HG02981 (cell line): ENCODE measurements around the gene PSMA6.
"Not testable (repeated sequence)": the region's sequence is repeated elsewhere in the genome, so short reads cannot be mapped to it uniquely, and the experiment has no call there.

Source experiments
- ATAC-seq: cut with Tn5 transposase; IDR thresholded peaks from one replicate; pipeline ENCODE4 v1.9.1; 2021; ENCODE audit warnings: mild to moderate bottlenecking, moderate library complexity; ENCODE audit not compliant: unreplicated experiment

PSMA6 gene

DNA sequence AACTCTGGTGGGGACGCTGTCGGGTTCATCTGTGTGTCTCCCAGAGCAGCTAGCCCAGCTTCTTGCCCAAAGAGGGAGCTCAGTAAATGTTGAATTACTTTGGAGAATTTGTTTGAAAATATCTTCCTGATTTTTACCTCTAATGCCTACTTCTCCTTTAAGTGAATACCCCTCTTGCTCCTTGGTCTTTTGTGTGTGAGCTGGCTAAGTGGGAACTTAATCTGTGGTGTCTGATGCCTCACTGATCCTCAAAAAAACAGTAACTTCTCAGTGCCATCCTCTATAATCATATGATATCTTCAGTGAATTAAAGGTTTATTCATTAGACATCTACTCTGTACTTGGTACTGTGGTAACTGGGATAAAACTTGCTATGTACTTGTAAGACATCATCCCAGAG lies 7.7 kb upstream of the PSMA6 start:
- ATAC-seq: no peak

GRCh38 chr14:35285168-35286002 lies 6.8 kb upstream of the PSMA6 start:
- peak; percentile 69 for ATAC-seq

DNA sequence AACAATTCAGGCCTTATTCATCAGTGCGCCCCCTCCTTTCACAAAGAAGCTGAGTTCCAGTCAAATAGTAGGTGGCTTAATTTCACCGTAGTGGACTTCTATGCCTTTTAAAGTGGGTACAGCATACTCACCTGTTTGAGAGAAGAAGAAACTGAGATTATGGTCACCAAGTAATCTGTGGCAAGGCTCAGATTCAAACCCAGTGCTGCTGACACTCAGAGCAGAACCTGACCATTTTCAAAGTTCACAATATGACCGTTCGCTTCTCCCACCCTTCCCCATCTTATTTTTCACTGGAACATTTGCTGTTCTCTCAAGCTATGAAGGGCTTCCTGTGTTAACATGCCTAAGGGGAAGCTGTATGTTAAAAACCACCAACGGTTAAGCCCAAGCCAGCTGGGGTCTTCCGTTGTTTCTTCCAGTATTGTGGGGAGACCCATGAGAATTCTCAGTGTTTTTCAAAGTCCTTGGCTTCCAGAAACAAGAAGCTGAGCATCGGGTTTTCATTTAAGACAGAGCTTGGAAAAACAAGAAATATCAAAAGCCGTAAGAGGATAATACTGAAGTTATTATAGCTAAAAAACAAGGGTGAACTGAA lies 6.1 kb upstream of the PSMA6 start:
- peak; percentile 6 for ATAC-seq

DNA sequence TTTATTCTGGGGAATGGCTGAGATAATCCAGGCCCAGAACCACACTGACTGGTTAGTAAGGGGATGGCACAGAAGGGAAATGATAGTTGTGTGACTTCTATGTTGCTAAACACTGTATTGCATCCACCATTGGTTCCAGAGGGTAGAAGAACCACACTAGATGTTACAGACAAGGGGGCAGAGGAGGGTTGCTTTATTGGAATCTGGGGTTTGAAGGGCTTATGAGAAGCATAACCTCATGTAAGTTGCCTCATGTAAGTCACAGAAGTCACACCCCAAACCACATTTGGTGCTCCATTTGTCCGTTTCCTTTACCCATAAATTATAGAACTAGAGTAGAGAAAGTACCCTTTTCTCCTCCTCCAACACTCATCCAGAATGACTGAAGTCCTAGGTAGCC lies 5.5 kb upstream of the PSMA6 start:
- ATAC-seq: no peak

DNA sequence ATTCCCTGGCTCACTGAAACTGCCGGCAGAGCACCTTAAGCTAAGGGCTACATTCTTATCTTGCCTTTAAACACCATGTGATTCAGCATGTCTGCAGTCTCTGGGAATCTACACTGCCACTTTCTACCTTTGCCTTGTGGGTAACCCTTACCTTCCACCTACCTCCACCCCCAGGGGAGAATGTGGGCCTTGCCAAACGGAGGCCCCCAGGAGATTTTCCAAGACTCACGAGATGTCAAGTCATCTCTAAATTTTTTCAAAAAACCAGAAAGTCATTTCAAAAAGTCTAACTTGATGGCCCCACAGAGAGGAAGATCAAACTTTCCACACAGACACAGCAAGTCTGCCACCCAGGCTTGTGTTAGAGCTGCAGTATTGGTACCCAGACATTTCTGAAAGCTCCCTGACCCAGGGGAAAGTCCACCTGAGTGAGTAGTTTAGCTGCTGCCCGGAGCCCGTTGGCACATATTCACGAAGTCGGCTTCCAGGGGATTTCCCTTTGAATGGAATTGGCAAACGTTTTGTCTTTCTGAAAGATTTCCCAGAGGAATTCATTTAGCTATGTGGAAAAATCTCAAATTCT lies 4.7 kb upstream of the PSMA6 start:
- ATAC-seq: no peak

GRCh38 chr14:35289623-35290022 lies 2.6 kb upstream of the PSMA6 start:
- ATAC-seq: no peak

DNA sequence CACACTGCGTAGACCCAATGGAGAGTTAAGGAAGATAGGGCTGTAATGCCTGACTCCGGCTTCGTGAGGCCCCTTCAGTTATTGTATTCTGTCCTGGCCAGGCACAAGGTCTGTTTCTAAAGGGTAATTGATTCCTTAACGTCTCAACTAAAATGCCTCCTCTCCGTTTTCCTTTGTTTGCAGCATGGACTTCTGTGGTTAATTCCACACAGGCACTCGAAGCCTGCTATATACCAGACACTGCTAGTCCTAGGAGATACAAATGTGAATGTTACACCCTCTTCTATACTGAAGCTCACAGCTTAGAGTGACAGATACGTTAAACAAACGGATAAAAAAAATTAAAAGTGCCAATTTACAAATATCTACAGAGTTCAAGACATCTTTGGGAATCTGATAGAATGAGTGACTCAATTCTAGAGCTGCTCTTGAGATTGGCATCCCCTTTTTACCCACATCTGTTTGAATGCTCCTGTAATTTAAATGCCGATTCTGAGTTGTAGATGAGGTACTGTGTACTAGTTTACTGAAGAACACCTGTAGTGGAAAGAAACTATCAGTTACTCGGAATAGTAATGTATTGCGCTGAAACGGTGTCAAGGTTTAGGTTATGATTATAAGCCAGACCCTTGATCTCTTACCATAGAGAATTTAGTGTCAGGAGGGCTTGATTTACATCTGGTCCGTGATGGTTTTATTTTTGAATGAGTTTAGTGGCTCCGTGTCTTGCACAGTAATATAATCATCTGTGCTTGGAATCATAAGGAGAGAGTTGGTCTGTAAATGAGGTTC lies 784 bp downstream of the PSMA6 start:
- ATAC-seq: peak; percentile 4

DNA sequence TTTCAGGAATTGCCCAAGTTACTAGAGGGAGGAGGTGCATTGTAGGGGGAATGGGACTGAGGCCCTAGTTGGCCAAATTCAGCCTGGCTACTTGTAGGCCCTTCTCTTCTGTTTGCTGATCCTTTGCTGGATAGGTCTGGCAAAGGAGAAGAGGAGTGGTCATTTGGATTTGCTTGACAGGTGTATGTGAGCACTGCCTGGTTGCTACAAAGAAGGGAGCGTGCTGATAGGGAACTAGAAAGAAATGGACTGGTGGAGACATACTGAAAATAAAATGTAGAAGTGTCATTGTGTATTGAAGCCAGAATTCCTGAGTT lies 3.6 kb downstream of the PSMA6 start:
- no peak for ATAC-seq

DNA sequence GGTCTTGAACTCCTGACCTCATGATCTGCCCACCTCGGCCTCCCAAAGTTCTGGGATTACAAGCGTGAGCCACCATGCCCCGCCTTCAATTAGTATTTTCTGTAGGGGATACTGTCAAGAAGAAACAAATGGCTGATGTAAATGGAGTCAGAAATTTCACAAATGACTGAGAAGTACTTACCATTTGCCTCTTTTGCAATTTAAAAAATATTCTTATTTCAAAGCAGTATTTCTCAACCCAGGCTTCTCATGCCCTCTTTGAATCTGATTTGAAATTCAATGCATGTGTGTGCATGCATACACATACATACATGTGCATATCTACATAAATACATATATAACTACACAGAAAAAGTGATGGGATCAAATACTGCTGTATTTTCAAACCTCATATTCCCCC lies 4.4 kb downstream of the PSMA6 start:
- ATAC-seq: no peak

- no peak for ATAC-seq
Observed at GRCh38 chr14:35297706-35298105, 5.5 kb downstream of the PSMA6 start.

DNA sequence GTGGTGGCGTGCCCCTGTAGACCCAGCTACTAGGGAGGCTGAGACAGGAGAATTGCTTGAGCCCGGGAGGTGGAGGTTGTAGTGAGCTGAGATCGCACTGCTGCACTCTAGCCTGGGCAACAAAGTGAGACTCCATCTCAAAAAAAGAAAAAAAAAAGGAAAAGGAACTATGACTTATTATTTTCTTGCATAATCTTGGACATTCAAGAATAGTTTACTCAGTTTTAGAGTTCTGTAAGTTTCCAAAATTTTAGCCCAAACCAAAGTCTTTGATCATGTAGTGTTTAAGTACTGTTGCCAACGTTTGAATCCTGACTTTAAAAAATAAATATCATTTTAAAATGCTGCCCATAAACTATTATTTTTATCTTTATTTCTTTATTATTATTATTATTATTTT lies 6.2 kb downstream of the PSMA6 start:
- no peak for ATAC-seq

GRCh38 chr14:35299708-35300107 lies 7.5 kb downstream of the PSMA6 start:
- no peak for ATAC-seq

- ATAC-seq: no peak
Observed at GRCh38 chr14:35300228-35300627, 8.0 kb downstream of the PSMA6 start.

GRCh38 chr14:35301334-35301733 lies 9.2 kb downstream of the PSMA6 start:
- not testable (repeated sequence) for ATAC-seq

DNA sequence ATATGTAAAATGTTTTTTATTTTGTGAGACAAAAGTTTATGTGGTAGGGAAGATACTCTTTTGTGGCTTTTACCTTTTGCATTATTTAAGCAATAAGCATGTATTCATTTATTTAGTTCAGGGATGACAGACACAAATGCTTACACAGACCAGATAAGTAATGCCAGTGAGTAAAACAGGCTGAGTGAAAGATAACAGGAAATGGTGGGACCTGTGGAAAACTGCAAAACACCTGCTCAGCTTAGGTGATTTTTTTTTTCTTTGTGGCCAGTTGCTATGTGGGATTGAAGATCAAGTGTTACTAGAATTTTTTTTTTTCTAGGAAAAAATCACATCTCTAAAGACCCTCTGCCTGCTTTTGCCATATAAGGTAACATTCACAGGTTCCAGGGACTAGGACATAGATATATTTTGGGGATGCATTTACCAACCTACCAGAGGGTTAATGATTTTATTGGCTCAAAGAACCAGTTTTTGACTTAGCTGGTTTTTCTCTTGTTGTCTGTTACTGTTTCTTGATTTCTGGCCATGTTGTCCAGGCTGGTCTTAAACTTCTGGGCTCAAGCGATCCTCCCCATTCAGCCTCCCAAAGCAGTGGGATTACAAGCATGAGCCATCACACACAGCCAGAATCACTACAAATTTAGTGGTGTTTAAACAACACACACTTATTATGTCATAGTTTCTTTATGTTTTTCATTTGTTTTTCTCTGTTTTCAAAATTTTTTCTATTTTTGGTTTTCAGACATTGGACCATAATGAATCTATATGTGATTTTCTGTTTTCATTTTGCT lies 9.8 kb downstream of the PSMA6 start:
- no peak for ATAC-seq

DNA sequence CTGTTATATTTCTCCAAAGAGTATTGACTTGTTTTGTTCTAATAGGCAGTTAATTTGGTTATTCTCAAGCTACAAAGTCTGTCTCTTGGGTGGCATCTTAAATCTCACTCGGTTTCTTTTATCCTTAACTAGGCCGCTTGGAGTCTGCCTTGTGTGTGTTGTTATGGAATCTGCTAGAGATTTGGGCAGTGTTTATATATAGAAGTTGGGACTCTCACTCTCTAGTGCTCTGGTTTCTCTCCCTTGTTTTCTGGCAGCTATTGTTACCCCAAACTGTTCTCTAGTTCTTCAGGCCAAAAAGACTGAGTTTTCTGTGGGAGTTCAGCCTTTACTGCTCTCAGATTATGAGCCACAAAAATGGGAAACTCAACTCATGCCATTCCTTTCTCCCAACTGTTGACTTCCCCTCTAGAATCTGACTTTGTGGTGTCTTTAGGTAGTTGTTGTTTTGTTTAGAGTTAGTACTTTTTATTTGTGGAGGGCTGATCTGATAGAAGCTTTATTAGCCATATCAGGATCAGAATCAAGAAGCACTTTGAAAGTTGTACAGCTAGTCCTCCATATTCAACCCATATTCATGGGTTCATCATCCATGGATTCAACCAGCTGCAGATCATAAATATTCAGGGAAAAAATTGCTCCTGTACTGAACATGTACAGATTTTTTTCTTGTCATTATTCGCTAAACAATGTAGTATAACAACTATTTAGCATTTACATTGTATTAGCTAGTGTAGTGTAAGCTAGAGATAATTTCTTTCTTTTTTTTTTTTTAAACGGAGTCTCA lies 11.2 kb downstream of the PSMA6 start:
- ATAC-seq: no peak

- ATAC-seq: no peak
Observed at GRCh38 chr14:35304812-35305462, 12.8 kb downstream of the PSMA6 start.

GRCh38 chr14:35305633-35306032 lies 13.5 kb downstream of the PSMA6 start:
- ATAC-seq: no peak

DNA sequence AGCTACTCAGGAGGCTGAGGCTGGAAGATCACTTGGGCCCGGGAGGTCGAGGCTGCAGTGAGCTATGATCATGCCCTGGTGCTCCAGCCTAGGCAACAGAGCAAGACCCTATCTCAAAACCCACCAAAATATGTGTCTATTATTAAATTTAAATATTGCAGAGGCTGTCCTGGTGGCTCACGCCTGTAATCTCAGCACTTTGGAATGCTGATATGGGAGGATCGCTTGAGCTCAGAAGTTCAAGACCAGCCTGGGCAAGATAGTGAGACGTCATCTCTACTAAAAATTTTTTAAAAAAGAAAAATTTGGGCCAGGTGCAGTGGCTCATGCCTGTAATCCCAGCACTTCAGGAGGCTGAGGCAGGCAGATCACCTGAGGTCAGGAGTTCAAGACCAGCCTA lies 13.9 kb downstream of the PSMA6 start:
- ATAC-seq: no peak

GRCh38 chr14:35317820-35318219 lies 25.6 kb downstream of the PSMA6 start:
- ATAC-seq: no peak
